Spleen (tissue), 11 donors: ENCODE measurements around the gene ALDH4A1. TPM values are rescaled to one million over a fixed set of nuclear protein-coding genes. Genes with fewer than 3 reads are reported as not detected.

Source experiments
- DNase-seq: peaks from one replicate; pipeline ENCODE4 v3.0.0-alpha.2; 2020
- H3K27ac ChIP-seq, 8 donors: fragments of 200-600 bp; sonication (generic) in 7 of 8; 1 replicate in 4 of 8; 2 replicates in 4 of 8; pipeline versions ENCODE4 v1.5.0 to v1.8.0; 2016 to 2021; ENCODE audit warnings: inconsistent platforms in 4 of 8, mild to moderate bottlenecking in 4 of 8, moderate library complexity in 1 of 8
- H3K27me3 ChIP-seq, 7 donors: fragments of 200-600 bp; sonication (generic) in 6 of 7; replicated peaks in 1 of 7; 1 replicate in 4 of 7; 2 replicates in 3 of 7; pipeline versions ENCODE4 v1.5.0 to v1.8.0; 2016 to 2021; ENCODE audit warnings: inconsistent platforms in 3 of 7, mild to moderate bottlenecking in 1 of 7
- H3K36me3 ChIP-seq, 6 donors: fragments of 200-600 bp; sonication (generic) in 5 of 6; 1 replicate in 4 of 6; 2 replicates in 2 of 6; pipeline versions ENCODE4 v1.5.0 to v1.8.0; 2016 to 2021; ENCODE audit warnings: inconsistent platforms in 2 of 6
- H3K4me1 ChIP-seq, 6 donors: fragments of 200-600 bp; sonication (generic) in 5 of 6; 1 replicate in 3 of 6; 2 replicates in 3 of 6; pipeline versions ENCODE4 v1.5.0 to v1.8.0; 2016 to 2021; ENCODE audit warnings: inconsistent platforms in 3 of 6
- H3K4me3 ChIP-seq, 8 donors: fragments of 200-600 bp; sonication (generic) in 7 of 8; 1 replicate in 4 of 8; 2 replicates in 4 of 8; pipeline versions ENCODE4 v1.5.0 to v1.8.0; 2016 to 2021; ENCODE audit warnings: inconsistent platforms in 4 of 8, mild to moderate bottlenecking in 4 of 8, moderate library complexity in 2 of 8
- H3K9me3 ChIP-seq, 8 donors: fragments of 200-600 bp; sonication (generic) in 7 of 8; 1 replicate in 4 of 8; 2 replicates in 4 of 8; pipeline versions ENCODE4 v1.5.0 to v1.8.0; 2016 to 2021; ENCODE audit warnings: inconsistent platforms in 4 of 8
- POLR2A ChIP-seq, 3 donors: fragments of 450-650 bp; IDR thresholded peaks; one replicate each; pipeline ENCODE4 v1.5.1; 2017; ENCODE audit warnings: antibody characterized with exemption in 3 of 3, mild to moderate bottlenecking in 1 of 3
- POLR2AphosphoS5 ChIP-seq, 3 donors: sonication (generic); formaldehyde crosslinking; IDR thresholded peaks; one replicate each; pipeline ENCODE4 v1.5.1; 2017; ENCODE audit warnings: antibody characterized with exemption in 3 of 3
- WGBS, 5 donors: extraction: QIAGEN DNeasy Blood & Tissue Kit in 3 of 5; methylation state at CpG; one replicate each; pipeline versions ENCODE4 v1.1.5 to v1.1.7; 2013 to 2018; 5-methylcytosine and 5-hydroxymethylcytosine counted together
- intact Hi-C: fragments of 100-400 bp; cut with DNase I; formaldehyde crosslinking; loops from one replicate; pipeline ENCODE4 v1.15.0; 2023; ENCODE audit warnings: low total_unique reads
- polyA plus RNA-seq, 3 donors: library from polyadenylated mRNA; stranded (reverse); fragments of 200-250 nt; gene quantifications; one replicate each; pipeline ENCODE4 v1.2.1, GENCODE V29; 2013
- total RNA-seq, 7 donors: library from RNA; depleted of rRNA in 3 of 7; stranded (reverse); fragments of >200 nt in 3 of 7; fragmentation: NEBNext Ultra II Directional in 4 of 7; extraction: Animal tissue kit (Norgen Biotek cat#: 25700) in 4 of 7; gene quantifications; one replicate each; pipeline versions ENCODE4 v1.1.0 to v1.2.1, GENCODE V29; 2016 to 2021
- TF ChIP-seq, protein P1 (sequence below), 11 experiments: fragments of 200-600 bp in 7 of 11; fragments of 450-650 bp in 4 of 11; sonication (generic) in 4 of 11; IDR thresholded peaks in 8 of 11; conservative IDR thresholded peaks in 3 of 11; 1 replicate in 7 of 11; 2 replicates in 4 of 11; pipeline versions ENCODE4 v1.4.0 to v1.8.0; 2016 to 2021; ENCODE audit warnings: antibody characterized with exemption in 11 of 11, inconsistent platforms in 4 of 11, mild to moderate bottlenecking in 1 of 11
- donor health status: healthy with polysubstance abuse.
- donor health status: DM: no; HTN: no; CAD: no; lungs with moderate emphysema.
- donor health status: DM: no; HTN: no; CAD: no.
- donor health status: Bipolar disorder and iron deficiency.
- donor health status: healthy.
- donor health status: DM: no; HTN: no; CAD: no.
- donor health status: DM: yes; HTN: yes; CAD: no.

Gene ALDH4A1
- total and polyA plus RNA-seq, 10 donors, result 3.5 to 11.2 (median 8.0) TPM

DNA sequence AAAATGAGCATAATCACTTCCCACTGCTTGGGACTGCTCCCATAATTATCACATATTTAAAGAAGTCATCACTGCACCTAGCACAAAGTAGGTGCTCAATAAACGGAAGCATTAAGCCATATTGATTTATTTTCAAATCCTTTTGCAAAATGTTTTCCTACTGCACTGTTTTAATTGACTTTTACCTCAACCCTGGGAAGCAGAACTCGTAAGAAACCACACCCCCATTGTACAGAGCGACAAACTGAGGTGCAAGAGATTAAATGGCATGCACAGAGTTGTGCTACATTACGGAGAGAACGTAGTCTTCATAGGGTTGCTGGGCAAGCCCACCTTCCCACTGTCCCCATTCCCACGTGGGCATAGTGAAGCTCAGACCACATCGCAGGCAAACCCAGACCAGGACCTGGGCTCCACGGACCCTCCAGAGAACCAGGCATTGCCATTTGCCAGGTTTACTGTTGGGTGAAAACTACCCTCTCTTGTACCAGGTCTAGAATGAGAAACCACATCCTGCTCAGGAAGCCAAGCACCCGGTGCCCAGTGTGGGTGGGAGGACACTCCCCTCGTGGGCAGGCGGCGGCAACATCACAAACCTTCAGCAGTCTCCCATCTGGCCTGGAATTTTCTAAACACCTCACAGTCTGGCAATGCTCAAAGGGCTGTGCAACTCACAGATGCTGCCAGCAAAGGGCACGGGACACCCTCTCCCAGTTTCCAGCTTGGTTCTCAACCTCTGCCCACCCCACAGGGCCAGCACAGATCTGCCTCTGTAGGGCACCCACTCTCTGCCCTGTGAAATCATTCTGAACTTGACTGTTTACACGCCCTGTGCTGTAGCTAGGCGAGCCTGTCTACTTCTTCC lies 45.9 kb upstream of the ALDH4A1 start:
- Histone ChIP-seq H3K27me3 (no peaks in the 10 kb centered on the region), H3K4me1 (peaks cover 76 to 100% (median 96%) of the 10 kb centered on the region in 6 donors), H3K9me3 (no peaks in the 10 kb centered on the region), H3K4me3 (peak overlapping the region in 1 of 8 donors; percentile 67), H3K27ac (peak overlapping the region; percentile 80 to 93 (median 88)), H3K36me3 (peaks cover 0 to 6% (median 0%) of the 10 kb centered on the region in 6 donors)
- WGBS, 5 donors, result 35 to 44% (median 39%) methylated on average over 13 to 15 of the region's 15 CpGs
- intact Hi-C loops, result no loop called here
- DNase-seq, result peak; percentile 89
- TF ChIP-seq, protein P1, sequence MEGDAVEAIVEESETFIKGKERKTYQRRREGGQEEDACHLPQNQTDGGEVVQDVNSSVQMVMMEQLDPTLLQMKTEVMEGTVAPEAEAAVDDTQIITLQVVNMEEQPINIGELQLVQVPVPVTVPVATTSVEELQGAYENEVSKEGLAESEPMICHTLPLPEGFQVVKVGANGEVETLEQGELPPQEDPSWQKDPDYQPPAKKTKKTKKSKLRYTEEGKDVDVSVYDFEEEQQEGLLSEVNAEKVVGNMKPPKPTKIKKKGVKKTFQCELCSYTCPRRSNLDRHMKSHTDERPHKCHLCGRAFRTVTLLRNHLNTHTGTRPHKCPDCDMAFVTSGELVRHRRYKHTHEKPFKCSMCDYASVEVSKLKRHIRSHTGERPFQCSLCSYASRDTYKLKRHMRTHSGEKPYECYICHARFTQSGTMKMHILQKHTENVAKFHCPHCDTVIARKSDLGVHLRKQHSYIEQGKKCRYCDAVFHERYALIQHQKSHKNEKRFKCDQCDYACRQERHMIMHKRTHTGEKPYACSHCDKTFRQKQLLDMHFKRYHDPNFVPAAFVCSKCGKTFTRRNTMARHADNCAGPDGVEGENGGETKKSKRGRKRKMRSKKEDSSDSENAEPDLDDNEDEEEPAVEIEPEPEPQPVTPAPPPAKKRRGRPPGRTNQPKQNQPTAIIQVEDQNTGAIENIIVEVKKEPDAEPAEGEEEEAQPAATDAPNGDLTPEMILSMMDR (IDR thresholded peaks at IDR 0.05 in 8 of 11, conservative IDR thresholded peaks at IDR 0.05 in 3 of 11), result no peak
- peak in 2 of 3 donors; percentile 41 to 70 for TF ChIP-seq POLR2AphosphoS5 (IDR thresholded peaks at IDR 0.05)

DNA sequence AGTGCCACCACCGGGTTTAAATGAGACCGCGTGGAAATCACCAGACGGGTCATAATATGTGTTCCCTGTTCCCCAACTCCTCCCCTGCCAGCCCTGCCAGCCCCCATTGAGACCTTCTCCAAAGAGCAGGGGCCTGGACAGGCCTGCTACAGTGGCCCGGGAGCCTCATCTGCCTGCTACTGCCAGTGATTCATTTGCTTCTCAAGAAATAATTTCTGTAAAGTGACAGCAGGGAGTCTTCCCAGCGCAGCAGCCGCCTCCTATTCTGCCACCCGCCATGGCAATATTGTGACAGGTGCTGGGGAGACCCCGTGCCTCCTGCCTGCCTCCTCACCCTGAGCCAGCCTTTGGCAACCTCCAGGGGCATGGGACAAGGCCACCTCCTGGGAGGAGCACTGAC lies 45.2 kb upstream of the ALDH4A1 start:
- 77 to 94% (median 84%) methylated on average over 7 to 9 of the region's 9 CpGs for WGBS, 5 donors
- intact Hi-C loops, result no loop called here
- H3K36me3 ChIP-seq, result peaks cover 0 to 8% (median 0%) of the 10 kb centered on the region in 6 donors
- no peaks in the 10 kb centered on the region for H3K9me3 ChIP-seq
- peaks cover 70 to 100% (median 90%) of the 10 kb centered on the region in 6 donors for H3K4me1 ChIP-seq
- no peak overlapping the region for H3K4me3 ChIP-seq
- H3K27me3 ChIP-seq, result no peaks in the 10 kb centered on the region
- H3K27ac ChIP-seq, result peak overlapping the region; percentile 4 to 93 (median 88)
- no peak for TF ChIP-seq POLR2A (IDR thresholded peaks at IDR 0.05)
- TF ChIP-seq POLR2AphosphoS5 (IDR thresholded peaks at IDR 0.05), result no peak
- TF ChIP-seq, protein P1 (IDR thresholded peaks at IDR 0.05 in 8 of 11, conservative IDR thresholded peaks at IDR 0.05 in 3 of 11), result no peak
- no peak for DNase-seq

DNA sequence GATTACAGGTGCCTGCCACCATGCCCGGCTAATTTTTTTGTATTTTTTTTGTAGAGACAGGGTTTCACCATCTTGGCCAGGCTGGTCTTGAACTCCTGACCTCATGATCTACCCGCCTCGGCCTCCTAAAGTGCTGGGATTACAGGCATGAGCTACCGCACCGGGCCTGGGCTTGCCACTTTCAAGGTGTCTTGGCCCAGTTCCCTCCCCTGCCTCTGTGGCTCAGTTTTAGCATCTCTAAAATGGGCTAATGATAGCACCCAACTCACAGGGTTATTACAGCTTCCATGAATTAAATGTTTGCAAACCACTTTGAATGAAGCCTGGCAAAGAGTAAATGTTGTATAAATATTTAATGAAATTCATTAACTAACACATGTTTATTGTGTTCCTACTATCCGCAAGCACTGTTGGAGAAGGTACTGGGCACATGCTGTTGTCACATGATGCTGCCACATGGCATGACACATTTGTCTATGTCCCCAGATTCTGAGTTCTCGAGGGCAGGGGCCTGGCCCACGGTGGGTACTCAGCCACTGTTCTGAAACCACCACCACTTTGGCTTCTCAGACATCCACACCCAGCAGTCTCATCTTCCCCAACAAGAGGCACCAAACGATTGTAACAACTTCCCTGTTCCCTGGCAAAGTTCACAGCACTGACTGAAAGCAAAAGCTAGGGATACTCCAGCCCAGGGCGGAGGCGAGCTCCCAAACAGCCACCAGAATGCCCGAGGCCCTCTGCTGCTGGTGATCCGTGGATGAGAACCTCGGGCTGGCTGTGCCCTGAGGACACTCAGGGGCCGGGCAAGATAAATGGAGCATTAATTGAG lies 44.4 kb upstream of the ALDH4A1 start:
- Histone ChIP-seq H3K27ac (peak overlapping the region; percentile 3 to 93 (median 88)), H3K4me3 (no peak overlapping the region), H3K9me3 (no peaks in the 10 kb centered on the region), H3K27me3 (no peaks in the 10 kb centered on the region), H3K4me1 (peaks cover 69 to 100% (median 88%) of the 10 kb centered on the region in 6 donors), H3K36me3 (peaks cover 0 to 8% (median 0%) of the 10 kb centered on the region in 6 donors)
- WGBS, 5 donors, result 74 to 81% (median 77%) methylated on average over 14 to 15 of the region's 15 CpGs
- intact Hi-C loops, result no loop called here
- TF ChIP-seq, protein P1 (IDR thresholded peaks at IDR 0.05 in 8 of 11, conservative IDR thresholded peaks at IDR 0.05 in 3 of 11), result no peak
- no peak for TF ChIP-seq POLR2AphosphoS5 (IDR thresholded peaks at IDR 0.05)
- no peak for TF ChIP-seq POLR2A (IDR thresholded peaks at IDR 0.05)
- DNase-seq, result no peak
